ENCODE measurements around the gene PSMB10.
A peak's percentile ranks its signal among the peaks of the same experiment; 100 is the strongest.

The PSMB10 gene

DNA sequence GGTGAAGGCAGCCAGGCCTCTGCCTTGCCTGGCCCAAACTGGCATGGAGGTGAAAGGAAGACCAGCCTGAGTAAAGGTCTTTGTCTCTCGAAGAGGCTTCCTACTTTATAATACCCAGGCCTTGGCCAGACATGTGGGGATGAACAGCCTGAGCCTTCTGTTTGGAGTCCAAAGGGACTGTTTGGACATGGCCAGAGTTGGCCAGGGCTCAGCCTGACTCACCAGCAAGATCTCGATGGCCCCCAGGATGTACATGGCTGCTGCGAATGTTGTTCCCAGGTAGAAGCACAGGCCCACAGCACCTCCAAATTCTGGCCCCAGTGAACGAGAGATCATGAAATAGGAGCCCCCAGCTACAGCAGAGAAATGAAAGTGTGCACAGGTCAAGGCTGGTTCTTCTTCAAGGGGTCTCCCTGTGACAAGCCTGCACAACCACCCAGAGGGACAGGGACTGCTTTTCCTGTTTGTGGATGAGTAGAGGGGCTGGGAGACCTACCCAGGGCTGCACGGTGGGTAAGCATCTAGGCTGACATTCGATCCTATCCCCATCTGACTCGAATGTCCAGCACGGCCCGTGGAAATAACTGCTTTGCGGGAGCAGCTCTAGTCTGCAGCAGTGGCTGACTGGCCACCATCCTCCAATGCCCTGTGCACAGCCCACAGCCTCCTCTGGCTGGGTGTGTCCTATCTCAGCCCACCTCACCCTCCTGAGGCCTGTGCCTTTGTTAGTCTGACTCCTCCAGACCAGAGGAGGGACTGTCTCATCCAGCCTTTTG is 18.0 kb upstream of the PSMB10 start:
- Histone ChIP-seq H3K9me3 (no peaks in the 10 kb centered on the region), H3K4me3 (ENCODE audit: low read depth, low read length) (no peak overlapping the region), H3K27me3 (no peaks in the 10 kb centered on the region), H3K4me1 (peaks cover 9% of the 10 kb centered on the region), H3K36me3 (no peaks in the 10 kb centered on the region)
- no peak for DNase-seq
- TF ChIP-seq, protein P1, sequence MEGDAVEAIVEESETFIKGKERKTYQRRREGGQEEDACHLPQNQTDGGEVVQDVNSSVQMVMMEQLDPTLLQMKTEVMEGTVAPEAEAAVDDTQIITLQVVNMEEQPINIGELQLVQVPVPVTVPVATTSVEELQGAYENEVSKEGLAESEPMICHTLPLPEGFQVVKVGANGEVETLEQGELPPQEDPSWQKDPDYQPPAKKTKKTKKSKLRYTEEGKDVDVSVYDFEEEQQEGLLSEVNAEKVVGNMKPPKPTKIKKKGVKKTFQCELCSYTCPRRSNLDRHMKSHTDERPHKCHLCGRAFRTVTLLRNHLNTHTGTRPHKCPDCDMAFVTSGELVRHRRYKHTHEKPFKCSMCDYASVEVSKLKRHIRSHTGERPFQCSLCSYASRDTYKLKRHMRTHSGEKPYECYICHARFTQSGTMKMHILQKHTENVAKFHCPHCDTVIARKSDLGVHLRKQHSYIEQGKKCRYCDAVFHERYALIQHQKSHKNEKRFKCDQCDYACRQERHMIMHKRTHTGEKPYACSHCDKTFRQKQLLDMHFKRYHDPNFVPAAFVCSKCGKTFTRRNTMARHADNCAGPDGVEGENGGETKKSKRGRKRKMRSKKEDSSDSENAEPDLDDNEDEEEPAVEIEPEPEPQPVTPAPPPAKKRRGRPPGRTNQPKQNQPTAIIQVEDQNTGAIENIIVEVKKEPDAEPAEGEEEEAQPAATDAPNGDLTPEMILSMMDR (IDR thresholded peaks at IDR 0.05; ENCODE audit: low read depth, low read length): no peak

DNA sequence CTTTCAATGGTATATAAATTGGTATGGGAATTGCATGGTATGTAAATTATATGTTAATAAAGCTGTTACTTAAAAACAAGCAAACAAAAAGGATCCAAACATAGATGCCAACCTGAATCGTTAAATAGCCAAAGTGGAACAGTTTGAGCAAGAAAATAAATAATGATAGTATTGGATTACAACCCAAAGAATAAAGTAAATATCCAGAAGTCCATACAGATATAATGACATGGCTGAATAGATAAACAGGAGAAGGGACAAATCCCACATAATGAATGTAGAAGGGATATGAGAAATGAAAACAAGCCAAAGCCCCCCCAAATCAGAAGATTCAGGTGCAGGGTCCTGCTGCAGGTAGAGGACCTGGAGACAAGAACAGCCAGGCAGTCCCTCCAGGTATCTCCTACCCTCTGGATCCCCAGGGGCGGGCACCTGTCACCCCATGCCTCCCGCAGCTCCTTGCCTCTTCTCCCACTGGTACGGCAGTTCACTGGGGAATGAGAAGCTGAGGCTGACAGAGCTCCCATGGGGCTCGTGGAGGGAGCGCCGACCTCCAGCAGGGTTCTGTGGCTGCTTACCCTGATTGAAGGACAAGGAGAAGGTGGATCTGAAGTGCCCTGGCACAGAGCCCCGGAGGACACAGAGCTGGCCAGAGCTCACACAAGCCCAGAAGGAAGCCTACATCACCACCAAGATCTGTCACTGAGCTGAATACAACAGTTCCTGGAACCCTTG is 17.2 kb upstream of the PSMB10 start:
- H3K9me3 ChIP-seq: no peaks in the 10 kb centered on the region
- no peaks in the 10 kb centered on the region for H3K36me3 ChIP-seq
- H3K4me1 ChIP-seq: peaks cover 9% of the 10 kb centered on the region
- no peak for DNase-seq
- no peaks in the 10 kb centered on the region for H3K27me3 ChIP-seq
- no peak overlapping the region for H3K4me3 ChIP-seq (ENCODE audit: low read depth, low read length)
- TF ChIP-seq, protein P1 (IDR thresholded peaks at IDR 0.05; ENCODE audit: low read depth, low read length): no peak

DNA sequence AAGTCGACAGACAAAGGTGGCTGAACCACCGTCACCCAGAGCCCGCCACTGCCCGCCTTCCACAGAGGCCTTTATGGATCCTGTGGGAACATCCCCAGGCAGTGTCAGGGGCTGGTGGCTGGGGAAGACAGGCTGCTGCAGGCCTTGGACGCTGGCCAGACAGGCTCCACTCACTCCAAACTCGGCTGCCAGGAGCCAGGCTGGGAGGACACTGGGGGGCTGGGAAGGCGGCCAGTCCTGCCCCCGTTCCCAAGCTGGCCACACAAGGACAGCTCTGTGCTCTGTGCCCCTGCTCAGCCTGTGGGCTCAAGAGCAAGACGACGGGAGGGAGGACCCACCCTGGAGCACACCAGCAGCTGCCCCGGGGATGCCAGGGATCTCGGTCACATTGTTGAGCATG is 14.8 kb upstream of the PSMB10 start:
- DNase-seq: peak; percentile 84
- TF ChIP-seq, protein P1 (IDR thresholded peaks at IDR 0.05; ENCODE audit: low read depth, low read length): no peak
- no peak overlapping the region for H3K4me3 ChIP-seq (ENCODE audit: low read depth, low read length)
- no peaks in the 10 kb centered on the region for H3K27me3 ChIP-seq
- no peaks in the 10 kb centered on the region for H3K36me3 ChIP-seq
- H3K9me3 ChIP-seq: no peaks in the 10 kb centered on the region
- peaks cover 9% of the 10 kb centered on the region for H3K4me1 ChIP-seq

DNA sequence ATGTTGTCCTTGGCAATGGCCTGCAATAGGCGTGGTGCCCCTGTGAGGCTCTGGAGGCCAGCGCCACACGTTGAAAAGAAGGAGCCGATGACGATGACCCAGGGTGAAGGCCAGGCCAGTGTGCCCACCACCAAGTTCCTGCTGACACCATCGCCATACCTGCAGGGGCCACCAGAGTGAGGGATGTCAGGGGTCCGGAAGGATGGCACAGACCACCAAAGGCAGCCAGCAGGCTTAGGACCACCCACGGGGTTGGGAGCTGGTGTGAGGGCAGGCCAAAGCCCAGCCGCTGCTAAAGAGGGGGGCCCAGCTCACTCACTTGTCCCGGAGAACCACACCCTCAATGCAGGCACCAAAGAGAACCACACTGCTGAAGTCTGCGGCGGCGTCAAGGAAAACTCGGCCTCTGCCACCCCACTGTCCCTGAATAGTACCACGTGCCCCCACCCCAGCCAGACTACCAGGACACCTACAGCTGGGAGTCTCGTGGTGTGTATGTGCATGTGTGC is 13.7 kb upstream of the PSMB10 start:
- Histone ChIP-seq H3K36me3 (no peaks in the 10 kb centered on the region), H3K4me3 (ENCODE audit: low read depth, low read length) (no peak overlapping the region), H3K27me3 (no peaks in the 10 kb centered on the region), H3K9me3 (no peaks in the 10 kb centered on the region), H3K4me1 (peaks cover 9% of the 10 kb centered on the region)
- TF ChIP-seq, protein P1 (IDR thresholded peaks at IDR 0.05; ENCODE audit: low read depth, low read length): no peak
- no peak for DNase-seq

DNA sequence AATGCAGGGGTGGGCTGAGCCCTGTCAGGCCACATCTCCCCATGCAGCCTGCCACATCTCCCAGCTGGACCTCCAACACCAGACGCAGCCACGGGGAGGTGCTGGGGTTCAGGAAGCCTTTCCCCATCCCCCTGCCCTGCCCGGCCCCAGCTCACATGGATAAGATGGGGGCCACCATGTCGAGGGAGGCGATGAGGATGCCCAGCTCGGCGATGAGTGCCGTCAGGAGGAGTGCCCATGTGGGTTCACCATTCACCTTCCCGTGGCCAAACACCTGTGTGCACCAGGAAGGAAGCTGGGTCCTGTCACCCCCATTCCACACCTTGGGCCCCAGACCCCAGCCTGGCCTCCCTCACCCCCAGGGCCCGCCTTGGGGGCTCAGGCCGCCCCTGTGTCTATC is 13.0 kb upstream of the PSMB10 start:
- TF ChIP-seq, protein P1 (IDR thresholded peaks at IDR 0.05; ENCODE audit: low read depth, low read length): no peak
- H3K9me3 ChIP-seq: no peaks in the 10 kb centered on the region
- no peaks in the 10 kb centered on the region for H3K36me3 ChIP-seq

DNA sequence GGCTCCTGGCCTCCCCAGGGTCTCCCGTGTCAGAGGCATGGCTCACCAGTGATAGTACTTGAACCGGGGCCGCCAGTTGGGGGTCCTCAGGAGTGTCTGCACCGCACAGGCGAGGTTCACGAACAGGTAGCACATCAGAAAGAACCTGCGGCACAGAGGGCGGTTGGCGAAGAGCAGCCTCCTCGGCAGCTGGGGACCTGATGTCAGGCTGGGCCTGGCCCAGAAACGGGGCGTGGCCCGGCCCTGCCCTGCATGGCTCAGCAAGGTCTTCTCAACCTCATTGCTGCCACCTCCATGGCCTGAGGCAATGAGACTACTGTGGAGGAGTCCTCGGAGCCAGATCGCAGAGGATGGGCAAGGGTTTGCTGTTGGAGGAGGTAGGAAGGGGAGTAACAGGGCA is 11.4 kb upstream of the PSMB10 start:
- TF ChIP-seq, protein P1 (IDR thresholded peaks at IDR 0.05; ENCODE audit: low read depth, low read length): no peak
- peak; percentile 16 for DNase-seq
- no peaks in the 10 kb centered on the region for H3K36me3 ChIP-seq
- H3K9me3 ChIP-seq: no peaks in the 10 kb centered on the region
- H3K4me3 ChIP-seq (ENCODE audit: low read depth, low read length): no peak overlapping the region
- peaks cover 9% of the 10 kb centered on the region for H3K4me1 ChIP-seq
- no peaks in the 10 kb centered on the region for H3K27me3 ChIP-seq

More for the DNA sequence above, 13.0 kb upstream of the PSMB10 start:
- Histone ChIP-seq H3K4me3 (ENCODE audit: low read depth, low read length) (no peak overlapping the region), H3K4me1 (peaks cover 9% of the 10 kb centered on the region), H3K27me3 (no peaks in the 10 kb centered on the region)
- peak; percentile 8 for DNase-seq
